GM18498 (cell line): ENCODE measurements around the gene RD3L.
"Not testable (repeated sequence)": the region's sequence is repeated elsewhere in the genome, so short reads cannot be mapped to it uniquely, and the experiment has no call there.

Experiments
- ATAC-seq: cut with Tn5 transposase; IDR thresholded peaks from one replicate; pipeline ENCODE4 v1.9.1; 2021; ENCODE audit warnings: mild to moderate bottlenecking, moderate library complexity; ENCODE audit not compliant: unreplicated experiment

Gene RD3L

GRCh38 chr14:103928011-103928890 is 14.1 kb downstream of the RD3L start, which contains the start of gene TDRD9:
TDRD9 (plus strand) TSS chr14:103928456; CDS start chr14:103928510, 54 bp downstream.
- no peak for ATAC-seq

- no peak for ATAC-seq
These were observed 14.8 kb downstream of the RD3L start for GRCh38 chr14:103927566-103927965.

- no peak for ATAC-seq
These were observed 17.0 kb downstream of the RD3L start for GRCh38 chr14:103925316-103925715.

GRCh38 chr14:103923863-103924262 is 18.5 kb downstream of the RD3L start:
- ATAC-seq = no peak

GRCh38 chr14:103921855-103922200 is 20.5 kb downstream of the RD3L start:
- not testable (repeated sequence) for ATAC-seq

- peak; percentile 96 for ATAC-seq
These were observed 21.1 kb downstream of the RD3L start for GRCh38 chr14:103920981-103921854.

GRCh38 chr14:103916636-103917262 is 25.6 kb downstream of the RD3L start:
- no peak for ATAC-seq

- no peak for ATAC-seq
These were observed 26.7 kb downstream of the RD3L start for GRCh38 chr14:103915616-103916015.

GRCh38 chr14:103910984-103911383 is 31.3 kb downstream of the RD3L start:
- no peak for ATAC-seq

GRCh38 chr14:103910262-103910935 is 31.9 kb downstream of the RD3L start:
- no peak for ATAC-seq

- ATAC-seq = no peak
These were observed 32.6 kb downstream of the RD3L start for GRCh38 chr14:103909531-103910261.

GRCh38 chr14:103908580-103908979 is 33.7 kb downstream of the RD3L start:
- ATAC-seq = no peak

GRCh38 chr14:103905842-103906456 is 36.4 kb downstream of the RD3L start:
- no peak for ATAC-seq

- no peak for ATAC-seq
These were observed 37.7 kb downstream of the RD3L start for GRCh38 chr14:103904493-103905107.

- no peak for ATAC-seq
These were observed 42.5 kb downstream of the RD3L start for GRCh38 chr14:103899833-103900232.

- ATAC-seq = no peak
These were observed 43.0 kb downstream of the RD3L start for GRCh38 chr14:103899316-103899715.

- no peak for ATAC-seq
These were observed 43.6 kb downstream of the RD3L start for GRCh38 chr14:103898711-103899110.

- ATAC-seq = no peak
These were observed 44.1 kb downstream of the RD3L start for GRCh38 chr14:103898204-103898603.
